ENCODE results near the gene HESX1. TPM values are rescaled to one million over a fixed set of nuclear protein-coding genes. Genes with fewer than 3 reads are reported as not detected.

The HESX1 gene
- total and polyA plus RNA-seq, 2 of the 4 experiments (the other 2 are of a cell fraction), result 0.36 to 0.82 TPM

DNA sequence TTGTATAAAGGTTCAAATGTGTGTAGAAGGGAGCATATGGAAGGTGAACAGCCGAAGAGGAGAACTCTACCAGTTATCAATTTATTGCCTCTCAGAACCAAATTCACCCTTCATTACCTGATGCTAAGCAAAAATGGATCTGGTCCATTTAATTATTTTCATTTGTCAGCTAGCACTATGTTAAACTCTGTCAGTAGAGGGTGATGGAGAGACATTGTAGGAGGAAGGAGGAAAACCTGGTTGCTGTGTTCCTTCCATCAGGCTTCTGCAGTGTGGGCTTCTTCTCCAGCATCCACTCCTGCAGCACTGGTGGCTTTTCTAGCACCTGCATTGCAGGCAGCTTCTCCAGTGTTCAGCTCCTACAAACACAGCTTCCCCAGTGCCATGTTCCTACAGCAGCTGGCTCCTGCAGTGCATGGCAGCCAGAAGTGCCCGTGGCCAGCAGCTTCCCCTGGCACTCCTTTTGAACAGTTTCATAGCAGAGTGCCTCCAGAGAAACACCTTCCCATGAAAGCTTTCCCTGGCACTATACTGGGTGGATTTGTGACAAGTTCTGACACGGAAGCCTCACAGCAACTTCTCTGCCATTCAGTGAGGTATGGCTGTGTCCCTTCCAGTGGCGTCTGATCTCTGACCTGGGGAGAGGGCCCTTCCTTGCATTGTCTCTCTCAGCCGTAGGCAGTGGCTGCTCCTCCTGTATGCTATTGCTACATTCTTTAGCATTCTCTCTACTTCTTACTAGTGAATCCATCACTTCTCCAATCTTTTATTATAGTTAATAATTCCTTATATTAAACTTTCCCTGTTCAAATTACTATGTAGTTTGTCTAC, 20.0 kb downstream of the HESX1 start:
- Histone ChIP-seq H2AFZ (replicated peaks; ENCODE audit: low read length, poor library complexity) (no peak overlapping the region), H3K4me3 (ENCODE audit: insufficient read depth, low read depth, low read length) (no peak overlapping the region), H3K56ac (ENCODE audit: extremely low read depth, insufficient read depth, low read length) (no peak overlapping the region), H4K20me1 (ENCODE audit: insufficient read depth, low read length) (no peaks in the 10 kb centered on the region), H3K9me1 (ENCODE audit: insufficient read depth, low read length) (no peaks in the 10 kb centered on the region), H3K23ac (ENCODE audit: low read depth, low read length) (no peak overlapping the region), H3K27me3 (ENCODE audit: control insufficient read depth, insufficient read depth, low read length) (peaks cover 15% of the 10 kb centered on the region), H2AK5ac (ENCODE audit: low read depth, low read length) (no peak overlapping the region), H3K9ac (ENCODE audit: low read depth, low read length) (no peak overlapping the region), H2BK15ac (ENCODE audit: low read depth, low read length) (no peak overlapping the region), H4K5ac (ENCODE audit: low read depth, low read length) (no peak overlapping the region), H4K8ac (ENCODE audit: low read depth in 2 of 2, low read length in 2 of 2) (no peak overlapping the region), H2BK5ac (ENCODE audit: low read depth, low read length, poor library complexity, severe bottlenecking) (no peak overlapping the region), H2BK20ac (ENCODE audit: low read depth, low read length) (no peak overlapping the region), H3K4me1 (ENCODE audit: control insufficient read depth, insufficient read depth, low read length) (no peaks in the 10 kb centered on the region), H3K4me2 (ENCODE audit: low read depth, low read length) (no peak overlapping the region), H3K14ac (replicated peaks; ENCODE audit: low read depth, low read length) (no peak overlapping the region), H3K4ac (ENCODE audit: low read depth, low read length) (no peak overlapping the region), H2AK9ac (replicated peaks; ENCODE audit: low read depth, low read length, poor library complexity) (no peak overlapping the region), H3K9me3 (ENCODE audit: control insufficient read depth, insufficient read depth, low read length) (no peaks in the 10 kb centered on the region), H2BK120ac (ENCODE audit: low read depth, low read length) (no peak overlapping the region), H3K27ac (ENCODE audit: insufficient read depth, low read length) (no peak overlapping the region), H3K18ac (ENCODE audit: low read depth, low read length) (no peak overlapping the region), H3K36me3 (ENCODE audit: control insufficient read depth, insufficient read depth, low read length) (no peaks in the 10 kb centered on the region), H4K91ac (ENCODE audit: insufficient read depth, low read depth, low read length) (no peak overlapping the region), H3K79me1 (ENCODE audit: low read depth in 1 of 2, low read length in 2 of 2) (no peaks in the 10 kb centered on the region)
- intact Hi-C loops (cut with micrococcal nuclease) (loop anchor here (10.0 kb wide), 1 partner anchor 255 kb away; no protein-coding TSS in a partner anchor), in situ Hi-C loops (cut with MboI; ENCODE audit: low sequenced_read_pairs) (no loop called here), dilution Hi-C loops (cut with HindIII; ENCODE audit: low sequenced_read_pairs, unreplicated experiment) (no loop called here)
- TF ChIP-seq BHLHE40 (IDR thresholded peaks at IDR 0.05; ENCODE audit: low read depth, low read length), result no peak
- TF ChIP-seq SMC3 (IDR thresholded peaks at IDR 0.05; ENCODE audit: low read depth, low read length), result no peak
- TF ChIP-seq FOS (IDR thresholded peaks at IDR 0.05; ENCODE audit: low read depth, low read length), result no peak
- no peak for TF ChIP-seq NFE2L2 (IDR thresholded peaks at IDR 0.05; ENCODE audit: low read depth, low read length)
- no peak for TF ChIP-seq RCOR1 (IDR thresholded peaks at IDR 0.05; ENCODE audit: insufficient replicate concordance, low read length)
- no peak for TF ChIP-seq MXI1 (IDR thresholded peaks at IDR 0.05; ENCODE audit: borderline replicate concordance, low read depth, low read length)
- no peak for TF ChIP-seq MAZ (IDR thresholded peaks at IDR 0.05; ENCODE audit: borderline replicate concordance, low read depth, low read length)
- no peak for TF ChIP-seq CHD1 (IDR thresholded peaks at IDR 0.05; ENCODE audit: low read depth, low read length)
- TF ChIP-seq RFX5 (IDR thresholded peaks at IDR 0.05; ENCODE audit: low read depth, low read length), result no peak
- TF ChIP-seq, protein P1, sequence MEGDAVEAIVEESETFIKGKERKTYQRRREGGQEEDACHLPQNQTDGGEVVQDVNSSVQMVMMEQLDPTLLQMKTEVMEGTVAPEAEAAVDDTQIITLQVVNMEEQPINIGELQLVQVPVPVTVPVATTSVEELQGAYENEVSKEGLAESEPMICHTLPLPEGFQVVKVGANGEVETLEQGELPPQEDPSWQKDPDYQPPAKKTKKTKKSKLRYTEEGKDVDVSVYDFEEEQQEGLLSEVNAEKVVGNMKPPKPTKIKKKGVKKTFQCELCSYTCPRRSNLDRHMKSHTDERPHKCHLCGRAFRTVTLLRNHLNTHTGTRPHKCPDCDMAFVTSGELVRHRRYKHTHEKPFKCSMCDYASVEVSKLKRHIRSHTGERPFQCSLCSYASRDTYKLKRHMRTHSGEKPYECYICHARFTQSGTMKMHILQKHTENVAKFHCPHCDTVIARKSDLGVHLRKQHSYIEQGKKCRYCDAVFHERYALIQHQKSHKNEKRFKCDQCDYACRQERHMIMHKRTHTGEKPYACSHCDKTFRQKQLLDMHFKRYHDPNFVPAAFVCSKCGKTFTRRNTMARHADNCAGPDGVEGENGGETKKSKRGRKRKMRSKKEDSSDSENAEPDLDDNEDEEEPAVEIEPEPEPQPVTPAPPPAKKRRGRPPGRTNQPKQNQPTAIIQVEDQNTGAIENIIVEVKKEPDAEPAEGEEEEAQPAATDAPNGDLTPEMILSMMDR (conservative IDR thresholded peaks at IDR 0.05; ENCODE audit: low read depth, low read length), result peak; percentile 44
- TF ChIP-seq, protein P2, sequence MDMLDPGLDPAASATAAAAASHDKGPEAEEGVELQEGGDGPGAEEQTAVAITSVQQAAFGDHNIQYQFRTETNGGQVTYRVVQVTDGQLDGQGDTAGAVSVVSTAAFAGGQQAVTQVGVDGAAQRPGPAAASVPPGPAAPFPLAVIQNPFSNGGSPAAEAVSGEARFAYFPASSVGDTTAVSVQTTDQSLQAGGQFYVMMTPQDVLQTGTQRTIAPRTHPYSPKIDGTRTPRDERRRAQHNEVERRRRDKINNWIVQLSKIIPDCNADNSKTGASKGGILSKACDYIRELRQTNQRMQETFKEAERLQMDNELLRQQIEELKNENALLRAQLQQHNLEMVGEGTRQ (IDR thresholded peaks at IDR 0.05; ENCODE audit: low read depth, low read length), result no peak
- TF ChIP-seq RAD21 (IDR thresholded peaks at IDR 0.05; ENCODE audit: low read length), result peak; percentile 50
- no peak for TF ChIP-seq POLR2A (IDR thresholded peaks at IDR 0.05; ENCODE audit: low read depth, low read length)
- ChIA-PET POLR2A (ENCODE audit: unreplicated experiment) (no interaction called here), CTCF (interaction anchor here (0.9 to 1.5 kb wide), 2 partner anchors 12 to 762 kb away, joined by 3 to 4 read pairs; no protein-coding TSS in a partner anchor)
- 100% methylated on average over 1 of the region's 5 CpGs; no CpG with 5 or more reads in 1 of the 2 experiments for WGBS, 2 experiments (ENCODE audit: extremely low coverage in 2 of 2, insufficient read length in 1 of 2)
- peak; percentile 26 for DNase-seq
- peak; percentile 69; the same call in 1 of the 2 replicates for ATAC-seq (ENCODE audit: low read depth)
- BruUV-seq (replicated peaks), result no TSS peak

Data from IMR-90 (cell line).